GM23338 (cell line): Measurements from ENCODE around the gene CMTM5. TPM values are rescaled to one million over a fixed set of nuclear protein-coding genes. Genes with fewer than 3 reads are reported as not detected.

Experiments
- ATAC-seq: fragments of 200-7000 bp; cut with Tn5 transposase; 3 replicates; pipeline ENCODE4 v1.9.1; 2020
- DNase-seq: peaks from one replicate; pipeline ENCODE4 v3.0.0-alpha.2; 2015; ENCODE audit warnings: low spot score
- H2AFZ ChIP-seq: fragments of 200-600 bp; sonication (generic); 2 replicates; pipeline ENCODE4 v1.8.0; 2016; ENCODE audit warnings: antibody characterized with exemption, mild to moderate bottlenecking, moderate library complexity
- H3F3A ChIP-seq: fragments of 200-600 bp; sonication (generic); replicated peaks from 2 replicates; pipeline ENCODE4 v1.8.0; 2017; ENCODE audit warnings: antibody characterized with exemption, mixed run types, low read depth
- H3K27ac ChIP-seq: fragments of 200-600 bp; sonication (generic); 2 replicates; pipeline ENCODE4 v1.6.1; 2016; ENCODE audit warnings: low read depth
- H3K27me3 ChIP-seq: fragments of 200-600 bp; sonication (generic); 2 replicates; pipeline ENCODE4 v1.8.0; 2016; ENCODE audit warnings: mild to moderate bottlenecking, mixed run types, moderate library complexity; ENCODE audit not compliant: insufficient read depth
- H3K36me3 ChIP-seq: fragments of 200-600 bp; sonication (generic); 2 replicates; pipeline ENCODE4 v1.8.0; 2016; ENCODE audit warnings: mild to moderate bottlenecking; ENCODE audit not compliant: insufficient read depth
- H3K4me1 ChIP-seq: fragments of 200-600 bp; sonication (generic); 2 replicates; pipeline ENCODE4 v1.8.0; 2016; ENCODE audit warnings: mild to moderate bottlenecking, moderate library complexity; ENCODE audit not compliant: insufficient read depth
- H3K4me2 ChIP-seq: fragments of 200-600 bp; sonication (generic); 2 replicates; pipeline ENCODE4 v1.7.1; 2017; ENCODE audit warnings: mixed run types
- H3K4me3 ChIP-seq: fragments of 200-600 bp; sonication (generic); 2 replicates; pipeline ENCODE4 v1.6.1; 2016; ENCODE audit warnings: mixed run types
- H3K79me2 ChIP-seq: fragments of 200-600 bp; sonication (generic); replicated peaks from 2 replicates; pipeline ENCODE4 v1.8.0; 2017; ENCODE audit warnings: mild to moderate bottlenecking; ENCODE audit not compliant: insufficient read depth
- H3K9me2 ChIP-seq: fragments of 200-600 bp; sonication (generic); 2 replicates; pipeline ENCODE4 v1.8.0; 2017; ENCODE audit not compliant: insufficient read depth
- H4K20me1 ChIP-seq: fragments of 200-600 bp; sonication (generic); replicated peaks from 2 replicates; pipeline ENCODE4 v1.8.0; 2017; ENCODE audit warnings: mild to moderate bottlenecking; ENCODE audit not compliant: insufficient read depth
- H3K27ac Mint-ChIP-seq: 2 replicates; pipeline ENCODE4 v1.8.0; 2020; ENCODE audit warnings: inconsistent platforms, mild to moderate bottlenecking, moderate library complexity, mixed read lengths
- H3K27me3 Mint-ChIP-seq: 3 replicates; pipeline ENCODE4 v1.8.0; 2022; ENCODE audit warnings: low read depth, mild to moderate bottlenecking, moderate library complexity, mixed read lengths, inconsistent platforms; ENCODE audit not compliant: insufficient read depth, poor library complexity
- H3K36me3 Mint-ChIP-seq: 3 replicates; pipeline ENCODE4 v1.8.0; 2021; ENCODE audit warnings: low read depth, mild to moderate bottlenecking, inconsistent platforms, moderate library complexity, mixed read lengths
- H3K4me1 Mint-ChIP-seq: 3 replicates; pipeline ENCODE4 v1.8.0; 2020; ENCODE audit warnings: mild to moderate bottlenecking, inconsistent platforms, mixed read lengths
- H3K4me3 Mint-ChIP-seq: 3 replicates; pipeline ENCODE4 v1.8.0; 2021; ENCODE audit warnings: moderate library complexity, mild to moderate bottlenecking, inconsistent platforms, mixed read lengths
- H3K9me3 Mint-ChIP-seq: 3 replicates; pipeline ENCODE4 v1.8.0; 2020; ENCODE audit warnings: moderate library complexity, mild to moderate bottlenecking, inconsistent platforms, mixed read lengths
- CREB1 ChIP-seq: fragments of 250-450 bp; sonication (Bioruptor Pico); IDR thresholded peaks from 2 replicates; pipeline ENCODE4 v1.5.0; 2020; ENCODE audit warnings: low read depth, mild to moderate bottlenecking, moderate library complexity
- ETS1 ChIP-seq: IDR thresholded peaks from 2 replicates; pipeline ENCODE4 v1.6.1; 2016; ENCODE audit warnings: antibody characterized with exemption
- EZH2 ChIP-seq: fragments of 200-600 bp; sonication (generic); IDR thresholded peaks from one replicate; pipeline ENCODE4 v1.8.0; 2017; ENCODE audit warnings: antibody characterized with exemption, mild to moderate bottlenecking, low read depth; ENCODE audit not compliant: unreplicated experiment
- EZH2phosphoT487 ChIP-seq: fragments of 200-600 bp; sonication (generic); IDR thresholded peaks from one replicate; pipeline ENCODE4 v1.8.1; 2018; ENCODE audit warnings: antibody characterized with exemption; ENCODE audit not compliant: unreplicated experiment
- JUNB ChIP-seq: IDR thresholded peaks from one replicate; pipeline ENCODE4 v1.6.1; 2016; ENCODE audit warnings: antibody characterized with exemption; ENCODE audit not compliant: unreplicated experiment
- NANOG ChIP-seq: IDR thresholded peaks from 2 replicates; pipeline ENCODE4 v1.6.1; 2016; ENCODE audit warnings: antibody characterized with exemption, borderline replicate concordance
- POLR2AphosphoS5 ChIP-seq: IDR thresholded peaks from 2 replicates; pipeline ENCODE4 v1.6.1; 2016; ENCODE audit warnings: antibody characterized with exemption, low read depth
- STAT1 ChIP-seq: IDR thresholded peaks from one replicate; pipeline ENCODE4 v1.6.1; 2016; ENCODE audit warnings: antibody characterized with exemption; ENCODE audit not compliant: unreplicated experiment
- ZNF114 ChIP-seq: fragments of 250-450 bp; sonication (Bioruptor Pico); IDR thresholded peaks from 2 replicates; pipeline ENCODE4 v1.5.0; 2020; ENCODE audit warnings: mild to moderate bottlenecking, moderate library complexity
- ZNF331 ChIP-seq: fragments of 250-450 bp; sonication (Bioruptor Pico); IDR thresholded peaks from 2 replicates; pipeline ENCODE4 v1.5.0; 2020; ENCODE audit warnings: low read depth, mild to moderate bottlenecking, moderate library complexity
- polyA plus RNA-seq: library from polyadenylated mRNA; unstranded; fragments of >200 nt; fragmentation: Nextera tagmentation; extraction: Ambion mirVana; gene quantifications from 2 replicates; pipeline ENCODE4 v1.2.1, GENCODE V29; 2016
- total RNA-seq: library from RNA; depleted of rRNA; stranded (reverse); fragments of >200 nt; shearing (Covaris generic); gene quantifications from 2 replicates; pipeline ENCODE4 v1.2.3, GENCODE V29; 2014
- TF ChIP-seq, protein P1 (sequence below): IDR thresholded peaks from one replicate; pipeline ENCODE4 v1.6.1; 2018; ENCODE audit warnings: antibody characterized with exemption; ENCODE audit not compliant: unreplicated experiment
- TF ChIP-seq, protein P2 (sequence below): fragments of 250-450 bp; sonication (Bioruptor Pico); IDR thresholded peaks from 2 replicates; pipeline ENCODE4 v1.5.0; 2020; ENCODE audit warnings: mild to moderate bottlenecking, moderate library complexity
- TF ChIP-seq, protein P3 (sequence below), 2 experiments: fragments of 200-600 bp in 1 of 2; sonication (generic) in 1 of 2; conservative IDR thresholded peaks; 2 replicates each; pipeline versions ENCODE4 v1.5.1 to v1.6.1; 2016 to 2017; ENCODE audit warnings: antibody characterized with exemption in 2 of 2, low read depth in 2 of 2, mild to moderate bottlenecking in 2 of 2, moderate library complexity in 1 of 2

The CMTM5 gene
- total and polyA plus RNA-seq, 2 experiments from 2014 or later = 0.24 TPM; not detected in 1

DNA sequence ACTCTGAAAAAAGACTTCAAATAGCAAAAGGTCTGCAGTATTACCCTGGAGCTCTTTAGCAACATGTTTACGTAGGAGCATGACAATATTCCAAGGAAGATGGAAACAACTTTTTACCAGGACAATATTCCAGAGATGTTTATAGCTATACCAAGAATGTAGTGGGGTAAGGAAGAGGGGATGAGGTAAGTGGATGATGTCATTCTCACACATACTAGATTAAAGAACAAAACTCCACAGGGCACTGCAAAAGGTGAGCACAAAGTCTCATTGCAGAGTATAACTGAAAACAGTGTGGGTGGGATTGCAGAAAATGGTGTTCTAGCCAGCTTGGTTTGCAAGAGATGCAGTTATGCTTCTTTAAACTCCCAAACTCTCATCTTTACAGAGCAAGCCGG, 8.4 kb downstream of the CMTM5 start:
- no peaks in the 10 kb centered on the region; the same call in 1 of the 2 replicates for H4K20me1 ChIP-seq
- no peaks in the 10 kb centered on the region for H3K36me3 ChIP-seq
- H3K4me2 ChIP-seq = no peak overlapping the region
- no peaks in the 10 kb centered on the region for H3K27me3 ChIP-seq
- Mint-ChIP-seq H3K4me3 (no peak overlapping the region), H3K4me1 (peaks cover 12% of the 10 kb centered on the region), H3K9me3 (no peaks in the 10 kb centered on the region; the same call in 2 of the 3 replicates), H3K36me3 (no peaks in the 10 kb centered on the region; the same call in 2 of the 3 replicates), H3K27me3 (peaks cover 8% of the 10 kb centered on the region), H3K27ac (no peak overlapping the region)
- no peak for DNase-seq
- H3K9me2 ChIP-seq = no peaks in the 10 kb centered on the region
- H3K79me2 ChIP-seq = no peaks in the 10 kb centered on the region
- H3K27ac ChIP-seq = no peak overlapping the region
- ATAC-seq = no peak
- H3F3A ChIP-seq = no peaks in the 10 kb centered on the region
- H3K4me1 ChIP-seq = no peaks in the 10 kb centered on the region; the same call in 1 of the 2 replicates
- no peak overlapping the region for H2AFZ ChIP-seq
- no peak overlapping the region for H3K4me3 ChIP-seq
- TF ChIP-seq EZH2phosphoT487 (no peak), JUNB (no peak), POLR2AphosphoS5 (no peak), STAT1 (no peak), NANOG (no peak), ETS1 (no peak), EZH2 (no peak), ZNF114 (CRISPR knock-in tag) (no peak), ZNF331 (CRISPR knock-in tag) (no peak), CREB1 (CRISPR knock-in tag) (no peak)
- TF ChIP-seq, protein P1, sequence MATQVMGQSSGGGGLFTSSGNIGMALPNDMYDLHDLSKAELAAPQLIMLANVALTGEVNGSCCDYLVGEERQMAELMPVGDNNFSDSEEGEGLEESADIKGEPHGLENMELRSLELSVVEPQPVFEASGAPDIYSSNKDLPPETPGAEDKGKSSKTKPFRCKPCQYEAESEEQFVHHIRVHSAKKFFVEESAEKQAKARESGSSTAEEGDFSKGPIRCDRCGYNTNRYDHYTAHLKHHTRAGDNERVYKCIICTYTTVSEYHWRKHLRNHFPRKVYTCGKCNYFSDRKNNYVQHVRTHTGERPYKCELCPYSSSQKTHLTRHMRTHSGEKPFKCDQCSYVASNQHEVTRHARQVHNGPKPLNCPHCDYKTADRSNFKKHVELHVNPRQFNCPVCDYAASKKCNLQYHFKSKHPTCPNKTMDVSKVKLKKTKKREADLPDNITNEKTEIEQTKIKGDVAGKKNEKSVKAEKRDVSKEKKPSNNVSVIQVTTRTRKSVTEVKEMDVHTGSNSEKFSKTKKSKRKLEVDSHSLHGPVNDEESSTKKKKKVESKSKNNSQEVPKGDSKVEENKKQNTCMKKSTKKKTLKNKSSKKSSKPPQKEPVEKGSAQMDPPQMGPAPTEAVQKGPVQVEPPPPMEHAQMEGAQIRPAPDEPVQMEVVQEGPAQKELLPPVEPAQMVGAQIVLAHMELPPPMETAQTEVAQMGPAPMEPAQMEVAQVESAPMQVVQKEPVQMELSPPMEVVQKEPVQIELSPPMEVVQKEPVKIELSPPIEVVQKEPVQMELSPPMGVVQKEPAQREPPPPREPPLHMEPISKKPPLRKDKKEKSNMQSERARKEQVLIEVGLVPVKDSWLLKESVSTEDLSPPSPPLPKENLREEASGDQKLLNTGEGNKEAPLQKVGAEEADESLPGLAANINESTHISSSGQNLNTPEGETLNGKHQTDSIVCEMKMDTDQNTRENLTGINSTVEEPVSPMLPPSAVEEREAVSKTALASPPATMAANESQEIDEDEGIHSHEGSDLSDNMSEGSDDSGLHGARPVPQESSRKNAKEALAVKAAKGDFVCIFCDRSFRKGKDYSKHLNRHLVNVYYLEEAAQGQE = no peak
- TF ChIP-seq, protein P2, sequence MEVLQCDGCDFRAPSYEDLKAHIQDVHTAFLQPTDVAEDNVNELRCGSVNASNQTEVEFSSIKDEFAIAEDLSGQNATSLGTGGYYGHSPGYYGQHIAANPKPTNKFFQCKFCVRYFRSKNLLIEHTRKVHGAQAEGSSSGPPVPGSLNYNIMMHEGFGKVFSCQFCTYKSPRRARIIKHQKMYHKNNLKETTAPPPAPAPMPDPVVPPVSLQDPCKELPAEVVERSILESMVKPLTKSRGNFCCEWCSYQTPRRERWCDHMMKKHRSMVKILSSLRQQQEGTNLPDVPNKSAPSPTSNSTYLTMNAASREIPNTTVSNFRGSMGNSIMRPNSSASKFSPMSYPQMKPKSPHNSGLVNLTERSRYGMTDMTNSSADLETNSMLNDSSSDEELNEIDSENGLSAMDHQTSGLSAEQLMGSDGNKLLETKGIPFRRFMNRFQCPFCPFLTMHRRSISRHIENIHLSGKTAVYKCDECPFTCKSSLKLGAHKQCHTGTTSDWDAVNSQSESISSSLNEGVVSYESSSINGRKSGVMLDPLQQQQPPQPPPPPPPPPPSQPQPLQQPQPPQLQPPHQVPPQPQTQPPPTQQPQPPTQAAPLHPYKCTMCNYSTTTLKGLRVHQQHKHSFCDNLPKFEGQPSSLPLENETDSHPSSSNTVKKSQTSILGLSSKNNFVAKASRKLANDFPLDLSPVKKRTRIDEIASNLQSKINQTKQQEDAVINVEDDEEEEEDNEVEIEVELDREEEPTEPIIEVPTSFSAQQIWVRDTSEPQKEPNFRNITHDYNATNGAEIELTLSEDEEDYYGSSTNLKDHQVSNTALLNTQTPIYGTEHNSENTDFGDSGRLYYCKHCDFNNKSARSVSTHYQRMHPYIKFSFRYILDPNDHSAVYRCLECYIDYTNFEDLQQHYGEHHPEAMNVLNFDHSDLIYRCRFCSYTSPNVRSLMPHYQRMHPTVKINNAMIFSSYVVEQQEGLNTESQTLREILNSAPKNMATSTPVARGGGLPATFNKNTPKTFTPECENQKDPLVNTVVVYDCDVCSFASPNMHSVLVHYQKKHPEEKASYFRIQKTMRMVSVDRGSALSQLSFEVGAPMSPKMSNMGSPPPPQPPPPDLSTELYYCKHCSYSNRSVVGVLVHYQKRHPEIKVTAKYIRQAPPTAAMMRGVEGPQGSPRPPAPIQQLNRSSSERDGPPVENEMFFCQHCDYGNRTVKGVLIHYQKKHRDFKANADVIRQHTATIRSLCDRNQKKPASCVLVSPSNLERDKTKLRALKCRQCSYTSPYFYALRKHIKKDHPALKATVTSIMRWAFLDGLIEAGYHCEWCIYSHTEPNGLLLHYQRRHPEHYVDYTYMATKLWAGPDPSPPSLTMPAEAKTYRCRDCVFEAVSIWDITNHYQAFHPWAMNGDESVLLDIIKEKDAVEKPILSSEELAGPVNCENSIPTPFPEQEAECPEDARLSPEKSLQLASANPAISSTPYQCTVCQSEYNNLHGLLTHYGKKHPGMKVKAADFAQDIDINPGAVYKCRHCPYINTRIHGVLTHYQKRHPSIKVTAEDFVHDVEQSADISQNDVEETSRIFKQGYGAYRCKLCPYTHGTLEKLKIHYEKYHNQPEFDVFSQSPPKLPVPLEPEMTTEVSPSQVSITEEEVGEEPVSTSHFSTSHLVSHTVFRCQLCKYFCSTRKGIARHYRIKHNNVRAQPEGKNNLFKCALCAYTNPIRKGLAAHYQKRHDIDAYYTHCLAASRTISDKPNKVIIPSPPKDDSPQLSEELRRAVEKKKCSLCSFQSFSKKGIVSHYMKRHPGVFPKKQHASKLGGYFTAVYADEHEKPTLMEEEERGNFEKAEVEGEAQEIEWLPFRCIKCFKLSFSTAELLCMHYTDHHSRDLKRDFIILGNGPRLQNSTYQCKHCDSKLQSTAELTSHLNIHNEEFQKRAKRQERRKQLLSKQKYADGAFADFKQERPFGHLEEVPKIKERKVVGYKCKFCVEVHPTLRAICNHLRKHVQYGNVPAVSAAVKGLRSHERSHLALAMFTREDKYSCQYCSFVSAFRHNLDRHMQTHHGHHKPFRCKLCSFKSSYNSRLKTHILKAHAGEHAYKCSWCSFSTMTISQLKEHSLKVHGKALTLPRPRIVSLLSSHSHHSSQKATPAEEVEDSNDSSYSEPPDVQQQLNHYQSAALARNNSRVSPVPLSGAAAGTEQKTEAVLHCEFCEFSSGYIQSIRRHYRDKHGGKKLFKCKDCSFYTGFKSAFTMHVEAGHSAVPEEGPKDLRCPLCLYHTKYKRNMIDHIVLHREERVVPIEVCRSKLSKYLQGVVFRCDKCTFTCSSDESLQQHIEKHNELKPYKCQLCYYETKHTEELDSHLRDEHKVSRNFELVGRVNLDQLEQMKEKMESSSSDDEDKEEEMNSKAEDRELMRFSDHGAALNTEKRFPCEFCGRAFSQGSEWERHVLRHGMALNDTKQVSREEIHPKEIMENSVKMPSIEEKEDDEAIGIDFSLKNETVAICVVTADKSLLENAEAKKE (CRISPR knock-in tag) = no peak
- TF ChIP-seq, protein P3, sequence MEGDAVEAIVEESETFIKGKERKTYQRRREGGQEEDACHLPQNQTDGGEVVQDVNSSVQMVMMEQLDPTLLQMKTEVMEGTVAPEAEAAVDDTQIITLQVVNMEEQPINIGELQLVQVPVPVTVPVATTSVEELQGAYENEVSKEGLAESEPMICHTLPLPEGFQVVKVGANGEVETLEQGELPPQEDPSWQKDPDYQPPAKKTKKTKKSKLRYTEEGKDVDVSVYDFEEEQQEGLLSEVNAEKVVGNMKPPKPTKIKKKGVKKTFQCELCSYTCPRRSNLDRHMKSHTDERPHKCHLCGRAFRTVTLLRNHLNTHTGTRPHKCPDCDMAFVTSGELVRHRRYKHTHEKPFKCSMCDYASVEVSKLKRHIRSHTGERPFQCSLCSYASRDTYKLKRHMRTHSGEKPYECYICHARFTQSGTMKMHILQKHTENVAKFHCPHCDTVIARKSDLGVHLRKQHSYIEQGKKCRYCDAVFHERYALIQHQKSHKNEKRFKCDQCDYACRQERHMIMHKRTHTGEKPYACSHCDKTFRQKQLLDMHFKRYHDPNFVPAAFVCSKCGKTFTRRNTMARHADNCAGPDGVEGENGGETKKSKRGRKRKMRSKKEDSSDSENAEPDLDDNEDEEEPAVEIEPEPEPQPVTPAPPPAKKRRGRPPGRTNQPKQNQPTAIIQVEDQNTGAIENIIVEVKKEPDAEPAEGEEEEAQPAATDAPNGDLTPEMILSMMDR (conservative IDR thresholded peaks at IDR 0.05; ENCODE audit: low read depth in 2 of 2) = no peak
